Gastrocnemius medialis (tissue), 4 donors: ENCODE data around the gene MRGPRG. TPM values are rescaled to one million over a fixed set of nuclear protein-coding genes. Genes with fewer than 3 reads are reported as not detected.

Experiments
- ATAC-seq, 2 donors: fragments of 150-250 bp; one replicate each; pipeline ENCODE4 v1.9.1; 2016
- DNase-seq, 2 donors: peaks; one replicate each; pipeline ENCODE4 v3.0.0-alpha.2; 2019
- H3K27ac ChIP-seq, 4 donors: fragments of 200-600 bp; sonication (generic); 1 replicate in 1 of 4; 2 replicates in 3 of 4; pipeline ENCODE4 v1.5.1; 2016 to 2018; ENCODE audit warnings: mild to moderate bottlenecking in 2 of 4, moderate library complexity in 1 of 4
- H3K27me3 ChIP-seq, 3 donors: fragments of 200-600 bp; sonication (generic) in 2 of 3; 1 replicate in 1 of 3; 2 replicates in 2 of 3; pipeline versions ENCODE4 v1.5.1 to v1.6.0; 2016 to 2019; ENCODE audit warnings: mild to moderate bottlenecking in 1 of 3, moderate library complexity in 1 of 3
- H3K36me3 ChIP-seq, 2 donors: fragments of 200-600 bp; sonication (generic) in 1 of 2; one replicate each; pipeline ENCODE4 v1.5.1; 2017 to 2018
- H3K4me1 ChIP-seq, 2 donors: fragments of 200-600 bp; sonication (generic) in 1 of 2; one replicate each; pipeline ENCODE4 v1.5.1; 2016 to 2017; ENCODE audit warnings: mild to moderate bottlenecking in 2 of 2
- H3K4me3 ChIP-seq, 4 donors: fragments of 200-600 bp; sonication (generic) in 3 of 4; 1 replicate in 1 of 4; 2 replicates in 3 of 4; pipeline ENCODE4 v1.5.1; 2016 to 2019; ENCODE audit warnings: mild to moderate bottlenecking in 2 of 4
- H3K9me3 ChIP-seq, 3 donors: fragments of 200-600 bp; sonication (generic) in 2 of 3; 1 replicate in 1 of 3; 2 replicates in 2 of 3; pipeline ENCODE4 v1.5.1; 2016 to 2019
- POLR2A ChIP-seq, 2 donors: fragments of 450-650 bp; IDR thresholded peaks; one replicate each; pipeline ENCODE4 v1.6.1; 2017; ENCODE audit warnings: antibody characterized with exemption in 2 of 2, mild to moderate bottlenecking in 2 of 2, moderate library complexity in 2 of 2
- in situ Hi-C, 4 donors: fragments of 200-750 bp; cut with MboI; loops; one replicate each; pipeline versions ENCODE4 v1.15.0 to v1.8.0; 2017; ENCODE audit warnings: low sequenced_read_pairs in 4 of 4
- intact Hi-C: fragments of 100-400 bp; cut with DNase I; formaldehyde crosslinking; loops from one replicate; pipeline ENCODE4 v1.15.1; 2023; ENCODE audit warnings: low total_unique reads
- total RNA-seq, 4 donors: library from RNA; depleted of rRNA; stranded (reverse); fragments of >200 nt; gene quantifications; one replicate each; pipeline versions ENCODE4 v1.1.0 to v1.2.3, GENCODE V29; 2016
- TF ChIP-seq, protein P1 (sequence below), 5 experiments: fragments of 450-650 bp in 3 of 5; fragments of 200-600 bp in 2 of 5; sonication (generic) in 2 of 5; IDR thresholded peaks in 4 of 5; conservative IDR thresholded peaks in 1 of 5; 1 replicate in 4 of 5; 2 replicates in 1 of 5; pipeline ENCODE4 v1.5.1; 2016 to 2019; ENCODE audit warnings: antibody characterized with exemption in 5 of 5, mild to moderate bottlenecking in 3 of 5, moderate library complexity in 3 of 5

MRGPRG gene
- total RNA-seq, 4 donors from 2014 or later, result not detected

GRCh38 chr11:3228445-3228829 lies 9.8 kb upstream of the MRGPRG start:
- Histone ChIP-seq H3K4me1 (no peaks in the 10 kb centered on the region), H3K27me3 (peaks cover 16 to 31% (median 26%) of the 10 kb centered on the region in 3 donors), H3K4me3 (no peak overlapping the region), H3K9me3 (no peaks in the 10 kb centered on the region), H3K27ac (no peak overlapping the region), H3K36me3 (no peaks in the 10 kb centered on the region)
- ATAC-seq (no peak), DNase-seq (no peak)
- in situ Hi-C loops (loop anchor here in 1 of 4 donors (25.0 kb wide), 1 partner anchor 184 kb away; no protein-coding TSS in a partner anchor), intact Hi-C loops (no loop called here)
- no peak for TF ChIP-seq POLR2A (IDR thresholded peaks at IDR 0.05)
- TF ChIP-seq, protein P1, sequence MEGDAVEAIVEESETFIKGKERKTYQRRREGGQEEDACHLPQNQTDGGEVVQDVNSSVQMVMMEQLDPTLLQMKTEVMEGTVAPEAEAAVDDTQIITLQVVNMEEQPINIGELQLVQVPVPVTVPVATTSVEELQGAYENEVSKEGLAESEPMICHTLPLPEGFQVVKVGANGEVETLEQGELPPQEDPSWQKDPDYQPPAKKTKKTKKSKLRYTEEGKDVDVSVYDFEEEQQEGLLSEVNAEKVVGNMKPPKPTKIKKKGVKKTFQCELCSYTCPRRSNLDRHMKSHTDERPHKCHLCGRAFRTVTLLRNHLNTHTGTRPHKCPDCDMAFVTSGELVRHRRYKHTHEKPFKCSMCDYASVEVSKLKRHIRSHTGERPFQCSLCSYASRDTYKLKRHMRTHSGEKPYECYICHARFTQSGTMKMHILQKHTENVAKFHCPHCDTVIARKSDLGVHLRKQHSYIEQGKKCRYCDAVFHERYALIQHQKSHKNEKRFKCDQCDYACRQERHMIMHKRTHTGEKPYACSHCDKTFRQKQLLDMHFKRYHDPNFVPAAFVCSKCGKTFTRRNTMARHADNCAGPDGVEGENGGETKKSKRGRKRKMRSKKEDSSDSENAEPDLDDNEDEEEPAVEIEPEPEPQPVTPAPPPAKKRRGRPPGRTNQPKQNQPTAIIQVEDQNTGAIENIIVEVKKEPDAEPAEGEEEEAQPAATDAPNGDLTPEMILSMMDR (IDR thresholded peaks at IDR 0.05 in 4 of 5, conservative IDR thresholded peaks at IDR 0.05 in 1 of 5), result no peak

DNA sequence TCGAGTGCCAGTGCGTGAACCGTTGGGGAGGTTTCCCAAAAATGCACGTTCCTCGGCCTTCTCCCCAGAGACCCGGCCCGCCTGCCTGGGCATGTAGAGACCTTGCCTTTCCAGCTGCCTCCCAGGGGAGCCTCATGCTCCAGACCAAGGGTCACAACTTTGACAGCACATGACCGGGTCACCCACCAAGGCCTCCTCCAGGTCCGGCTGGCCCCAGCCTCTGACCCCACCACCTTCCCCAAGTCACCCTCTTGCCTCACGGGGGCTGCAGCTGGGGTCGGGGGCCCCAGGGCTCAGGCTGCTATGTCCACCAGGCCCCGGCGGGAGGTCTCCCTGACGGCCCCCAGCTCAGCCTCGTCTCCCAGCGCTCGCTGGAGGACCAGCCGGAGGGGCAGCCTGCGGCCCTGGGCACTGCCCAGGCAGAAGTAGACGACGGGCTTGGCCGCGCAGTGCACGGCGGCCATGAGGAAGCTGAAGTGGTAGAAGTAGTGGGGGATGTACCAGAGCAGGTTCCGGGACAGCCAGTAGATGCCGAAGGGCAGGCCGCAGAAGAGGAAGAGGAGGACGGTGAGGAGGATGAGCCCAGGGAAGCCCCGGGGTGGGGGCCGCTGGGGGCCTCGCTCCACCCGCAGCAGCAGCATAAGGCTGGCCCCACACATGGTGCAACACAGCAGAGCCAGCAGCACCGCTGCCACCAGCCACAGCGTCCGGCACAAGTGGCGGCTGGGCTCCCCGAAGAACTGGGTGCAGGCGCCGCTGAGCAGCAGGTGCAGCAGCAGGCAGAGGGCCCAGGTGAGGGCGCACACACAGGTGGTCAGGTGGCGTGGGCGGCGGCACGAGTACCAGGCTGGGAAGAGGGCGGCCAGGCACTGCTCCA lies 9.2 kb upstream of the MRGPRG start:
- ATAC-seq, result no peak

DNA sequence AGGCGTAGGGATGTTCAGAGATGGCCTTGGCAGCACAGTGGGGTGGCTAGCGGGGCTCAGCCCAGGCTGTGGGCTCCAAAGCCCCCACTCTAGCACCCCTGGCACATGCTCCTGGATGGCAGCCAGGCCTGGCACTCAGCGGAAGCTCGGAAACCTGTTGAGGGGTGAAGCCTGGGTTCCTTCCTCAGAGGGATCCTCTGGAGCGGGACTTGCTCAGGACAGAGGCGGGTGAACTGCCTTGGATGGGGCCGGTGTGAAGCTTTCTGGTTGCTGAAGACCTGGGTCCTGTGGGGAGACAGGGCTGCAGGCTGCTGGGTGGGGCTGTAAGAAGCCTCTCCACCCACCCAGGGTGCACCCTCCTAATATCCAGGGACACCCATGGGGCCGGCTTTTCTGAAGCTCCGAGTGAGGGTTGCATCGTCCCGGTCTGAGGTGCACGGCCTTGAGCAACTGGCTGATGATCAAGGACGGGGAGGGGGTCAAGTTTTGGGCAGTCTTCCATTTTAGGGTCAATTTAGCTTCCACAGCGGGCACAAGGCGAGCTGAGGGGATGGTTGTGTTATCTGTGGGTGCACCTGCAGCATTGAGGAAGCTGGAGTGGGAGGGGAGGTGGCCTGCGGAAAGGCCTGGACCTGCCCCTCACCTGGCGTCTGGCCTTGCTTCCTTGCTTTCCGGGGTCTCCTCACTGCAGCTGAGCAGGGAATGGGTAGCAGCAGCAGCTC lies 8.4 kb upstream of the MRGPRG start:
- intact Hi-C loops (no loop called here), in situ Hi-C loops (loop anchor here in 1 of 4 donors (25.0 kb wide), 1 partner anchor 185 kb away; no protein-coding TSS in a partner anchor)
- peaks cover 16 to 37% (median 34%) of the 10 kb centered on the region in 3 donors for H3K27me3 ChIP-seq

More for the DNA sequence above, 9.2 kb upstream of the MRGPRG start:
- H3K4me1 ChIP-seq, result no peaks in the 10 kb centered on the region
- no peaks in the 10 kb centered on the region for H3K9me3 ChIP-seq
- no peaks in the 10 kb centered on the region for H3K36me3 ChIP-seq
- no peak overlapping the region for H3K4me3 ChIP-seq
- intact Hi-C loops, result no loop called here
- TF ChIP-seq, protein P1 (IDR thresholded peaks at IDR 0.05 in 4 of 5, conservative IDR thresholded peaks at IDR 0.05 in 1 of 5), result no peak
- TF ChIP-seq POLR2A (IDR thresholded peaks at IDR 0.05), result no peak
- in situ Hi-C loops, result loop anchor here in 1 of 4 donors (25.0 kb wide), 1 partner anchor 184 kb away; no protein-coding TSS in a partner anchor
- no peak overlapping the region for H3K27ac ChIP-seq
- no peak for DNase-seq
- H3K27me3 ChIP-seq, result peaks cover 16 to 37% (median 32%) of the 10 kb centered on the region in 3 donors

More for the DNA sequence above, 8.4 kb upstream of the MRGPRG start:
- Histone ChIP-seq H3K36me3 (no peaks in the 10 kb centered on the region), H3K4me1 (no peaks in the 10 kb centered on the region), H3K4me3 (no peak overlapping the region), H3K27ac (no peak overlapping the region), H3K9me3 (no peaks in the 10 kb centered on the region)
- DNase-seq (no peak), ATAC-seq (no peak)
- TF ChIP-seq, protein P1 (IDR thresholded peaks at IDR 0.05 in 4 of 5, conservative IDR thresholded peaks at IDR 0.05 in 1 of 5), result no peak
- no peak for TF ChIP-seq POLR2A (IDR thresholded peaks at IDR 0.05)
